PC-3 (cell line): ENCODE results near the gene NPL.

Source experiments
- EZH2phosphoT487 ChIP-seq: fragments of 300-600 bp; sonication (generic); IDR thresholded peaks from 2 replicates; pipeline ENCODE4 v1.6.1; 2018; ENCODE audit warnings: mild to moderate bottlenecking, antibody characterized with exemption, low read length, borderline replicate concordance
- TF ChIP-seq, protein P1 (sequence below): fragments of 300-600 bp; sonication (generic); conservative IDR thresholded peaks from 2 replicates; pipeline ENCODE4 v1.5.1; 2017; ENCODE audit warnings: antibody characterized with exemption, low read depth, mild to moderate bottlenecking, low read length

DNA sequence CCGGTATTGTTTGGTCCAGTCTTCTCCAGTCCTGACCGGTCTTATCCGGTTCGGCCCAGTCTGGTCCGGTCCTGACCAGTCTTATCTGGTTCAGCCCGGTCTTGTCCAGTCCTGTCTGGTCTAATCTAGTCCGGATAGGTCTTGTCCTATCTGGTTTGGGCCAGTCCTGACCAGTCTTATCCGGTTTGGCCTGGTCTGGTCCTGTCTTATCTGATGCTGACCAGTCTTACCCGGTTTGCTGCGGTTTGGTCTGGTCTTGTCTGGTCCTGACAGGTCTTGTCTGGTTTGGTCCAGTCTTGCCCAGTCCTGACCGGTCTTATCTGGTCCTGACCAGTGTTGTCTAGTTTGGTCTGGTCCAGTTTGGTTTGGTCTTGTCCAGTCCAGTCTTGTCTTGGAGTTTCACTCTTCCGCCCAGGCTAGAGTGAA lies 79.7 kb downstream of the NPL start:
- TF ChIP-seq, protein P1, sequence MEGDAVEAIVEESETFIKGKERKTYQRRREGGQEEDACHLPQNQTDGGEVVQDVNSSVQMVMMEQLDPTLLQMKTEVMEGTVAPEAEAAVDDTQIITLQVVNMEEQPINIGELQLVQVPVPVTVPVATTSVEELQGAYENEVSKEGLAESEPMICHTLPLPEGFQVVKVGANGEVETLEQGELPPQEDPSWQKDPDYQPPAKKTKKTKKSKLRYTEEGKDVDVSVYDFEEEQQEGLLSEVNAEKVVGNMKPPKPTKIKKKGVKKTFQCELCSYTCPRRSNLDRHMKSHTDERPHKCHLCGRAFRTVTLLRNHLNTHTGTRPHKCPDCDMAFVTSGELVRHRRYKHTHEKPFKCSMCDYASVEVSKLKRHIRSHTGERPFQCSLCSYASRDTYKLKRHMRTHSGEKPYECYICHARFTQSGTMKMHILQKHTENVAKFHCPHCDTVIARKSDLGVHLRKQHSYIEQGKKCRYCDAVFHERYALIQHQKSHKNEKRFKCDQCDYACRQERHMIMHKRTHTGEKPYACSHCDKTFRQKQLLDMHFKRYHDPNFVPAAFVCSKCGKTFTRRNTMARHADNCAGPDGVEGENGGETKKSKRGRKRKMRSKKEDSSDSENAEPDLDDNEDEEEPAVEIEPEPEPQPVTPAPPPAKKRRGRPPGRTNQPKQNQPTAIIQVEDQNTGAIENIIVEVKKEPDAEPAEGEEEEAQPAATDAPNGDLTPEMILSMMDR, result no peak
- TF ChIP-seq EZH2phosphoT487, result no peak
